HL-60 (cell line): ENCODE results near the gene LDB3.

Experiments used
- DNase-seq, 2 experiments: peaks; one replicate each; pipeline ENCODE4 v3.0.0-alpha.2; 2010 to 2020; ENCODE audit warnings: low read depth in 1 of 2, low spot score in 1 of 2
- H3K27ac ChIP-seq: fragments of 250-450 bp; sonication (Bioruptor Pico); replicated peaks from 2 replicates; pipeline ENCODE4 v1.5.1; 2020; ENCODE audit warnings: mild to moderate bottlenecking, moderate library complexity
- H3K27me3 ChIP-seq: fragments of 250-450 bp; sonication (Bioruptor Pico); 2 replicates; pipeline ENCODE4 v1.5.1; 2021; ENCODE audit warnings: mild to moderate bottlenecking, moderate library complexity; ENCODE audit not compliant: insufficient read depth, poor library complexity, severe bottlenecking
- H3K4me3 ChIP-seq: replicated peaks from 2 replicates; pipeline ENCODE4 v1.5.1; 2011; ENCODE audit warnings: mild to moderate bottlenecking, control low read depth, low read length; ENCODE audit not compliant: insufficient read depth
- GABPA ChIP-seq: IDR thresholded peaks from 2 replicates; pipeline ENCODE4 v1.6.1; 2012; ENCODE audit warnings: low read depth
- POLR2AphosphoS5 ChIP-seq: IDR thresholded peaks from 2 replicates; pipeline ENCODE4 v1.6.1; 2012; ENCODE audit warnings: low read depth
- SPI1 ChIP-seq: IDR thresholded peaks from 2 replicates; pipeline ENCODE4 v1.6.1; 2012; ENCODE audit warnings: low read depth, mild to moderate bottlenecking, borderline replicate concordance
- TF ChIP-seq, protein P1 (sequence below): IDR thresholded peaks from one replicate; pipeline ENCODE4 v1.5.1; 2011; ENCODE audit warnings: low read length, control low read depth, inconsistent platforms; ENCODE audit not compliant: insufficient read depth
- TF ChIP-seq, protein P2 (sequence below): IDR thresholded peaks from 2 replicates; pipeline ENCODE4 v1.6.1; 2012; ENCODE audit warnings: low read depth; ENCODE audit not compliant: insufficient replicate concordance

LDB3 gene

DNA sequence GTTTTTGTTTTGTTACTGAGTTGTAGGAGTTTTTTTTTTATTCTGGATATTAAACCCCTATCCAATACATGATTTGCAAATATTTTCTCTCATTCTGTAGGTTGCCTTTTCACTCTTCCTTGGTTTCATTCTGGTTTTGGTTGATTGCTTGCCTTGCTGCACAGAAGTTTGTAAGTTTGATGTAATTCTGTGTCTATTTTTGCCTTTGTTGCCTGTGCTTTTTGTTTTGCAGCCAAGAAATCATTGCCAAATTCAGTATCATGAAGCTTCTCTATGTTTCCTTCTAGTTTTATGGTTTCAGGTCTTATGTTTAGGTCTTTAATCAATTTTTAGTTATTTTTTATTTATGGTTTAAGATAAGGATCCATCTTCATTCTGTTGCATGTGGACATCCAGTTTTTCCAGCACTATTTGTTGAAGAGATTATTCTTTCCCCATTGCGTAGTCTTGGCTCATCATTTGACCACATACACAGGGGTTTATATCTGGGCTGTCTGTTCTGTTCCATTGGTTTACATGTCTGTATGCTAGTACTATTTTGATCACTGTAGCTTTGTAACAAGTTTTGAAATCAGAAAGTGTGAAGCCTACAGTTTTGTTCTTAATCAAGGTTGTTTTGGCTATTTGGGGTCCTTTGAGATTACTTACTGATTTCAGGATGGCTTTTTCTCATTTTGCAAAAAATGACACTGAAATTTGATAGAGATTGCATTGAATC lies 114.5 kb downstream of the LDB3 start:
- Histone ChIP-seq H3K27ac (no peak overlapping the region), H3K4me3 (no peak overlapping the region), H3K27me3 (peaks cover 2% of the 10 kb centered on the region)
- DNase-seq = no peak
- TF ChIP-seq GABPA = no peak
- TF ChIP-seq, protein P1, sequence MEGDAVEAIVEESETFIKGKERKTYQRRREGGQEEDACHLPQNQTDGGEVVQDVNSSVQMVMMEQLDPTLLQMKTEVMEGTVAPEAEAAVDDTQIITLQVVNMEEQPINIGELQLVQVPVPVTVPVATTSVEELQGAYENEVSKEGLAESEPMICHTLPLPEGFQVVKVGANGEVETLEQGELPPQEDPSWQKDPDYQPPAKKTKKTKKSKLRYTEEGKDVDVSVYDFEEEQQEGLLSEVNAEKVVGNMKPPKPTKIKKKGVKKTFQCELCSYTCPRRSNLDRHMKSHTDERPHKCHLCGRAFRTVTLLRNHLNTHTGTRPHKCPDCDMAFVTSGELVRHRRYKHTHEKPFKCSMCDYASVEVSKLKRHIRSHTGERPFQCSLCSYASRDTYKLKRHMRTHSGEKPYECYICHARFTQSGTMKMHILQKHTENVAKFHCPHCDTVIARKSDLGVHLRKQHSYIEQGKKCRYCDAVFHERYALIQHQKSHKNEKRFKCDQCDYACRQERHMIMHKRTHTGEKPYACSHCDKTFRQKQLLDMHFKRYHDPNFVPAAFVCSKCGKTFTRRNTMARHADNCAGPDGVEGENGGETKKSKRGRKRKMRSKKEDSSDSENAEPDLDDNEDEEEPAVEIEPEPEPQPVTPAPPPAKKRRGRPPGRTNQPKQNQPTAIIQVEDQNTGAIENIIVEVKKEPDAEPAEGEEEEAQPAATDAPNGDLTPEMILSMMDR = no peak
- no peak for TF ChIP-seq SPI1
- TF ChIP-seq, protein P2, sequence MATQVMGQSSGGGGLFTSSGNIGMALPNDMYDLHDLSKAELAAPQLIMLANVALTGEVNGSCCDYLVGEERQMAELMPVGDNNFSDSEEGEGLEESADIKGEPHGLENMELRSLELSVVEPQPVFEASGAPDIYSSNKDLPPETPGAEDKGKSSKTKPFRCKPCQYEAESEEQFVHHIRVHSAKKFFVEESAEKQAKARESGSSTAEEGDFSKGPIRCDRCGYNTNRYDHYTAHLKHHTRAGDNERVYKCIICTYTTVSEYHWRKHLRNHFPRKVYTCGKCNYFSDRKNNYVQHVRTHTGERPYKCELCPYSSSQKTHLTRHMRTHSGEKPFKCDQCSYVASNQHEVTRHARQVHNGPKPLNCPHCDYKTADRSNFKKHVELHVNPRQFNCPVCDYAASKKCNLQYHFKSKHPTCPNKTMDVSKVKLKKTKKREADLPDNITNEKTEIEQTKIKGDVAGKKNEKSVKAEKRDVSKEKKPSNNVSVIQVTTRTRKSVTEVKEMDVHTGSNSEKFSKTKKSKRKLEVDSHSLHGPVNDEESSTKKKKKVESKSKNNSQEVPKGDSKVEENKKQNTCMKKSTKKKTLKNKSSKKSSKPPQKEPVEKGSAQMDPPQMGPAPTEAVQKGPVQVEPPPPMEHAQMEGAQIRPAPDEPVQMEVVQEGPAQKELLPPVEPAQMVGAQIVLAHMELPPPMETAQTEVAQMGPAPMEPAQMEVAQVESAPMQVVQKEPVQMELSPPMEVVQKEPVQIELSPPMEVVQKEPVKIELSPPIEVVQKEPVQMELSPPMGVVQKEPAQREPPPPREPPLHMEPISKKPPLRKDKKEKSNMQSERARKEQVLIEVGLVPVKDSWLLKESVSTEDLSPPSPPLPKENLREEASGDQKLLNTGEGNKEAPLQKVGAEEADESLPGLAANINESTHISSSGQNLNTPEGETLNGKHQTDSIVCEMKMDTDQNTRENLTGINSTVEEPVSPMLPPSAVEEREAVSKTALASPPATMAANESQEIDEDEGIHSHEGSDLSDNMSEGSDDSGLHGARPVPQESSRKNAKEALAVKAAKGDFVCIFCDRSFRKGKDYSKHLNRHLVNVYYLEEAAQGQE = no peak
- TF ChIP-seq POLR2AphosphoS5 = no peak

DNA sequence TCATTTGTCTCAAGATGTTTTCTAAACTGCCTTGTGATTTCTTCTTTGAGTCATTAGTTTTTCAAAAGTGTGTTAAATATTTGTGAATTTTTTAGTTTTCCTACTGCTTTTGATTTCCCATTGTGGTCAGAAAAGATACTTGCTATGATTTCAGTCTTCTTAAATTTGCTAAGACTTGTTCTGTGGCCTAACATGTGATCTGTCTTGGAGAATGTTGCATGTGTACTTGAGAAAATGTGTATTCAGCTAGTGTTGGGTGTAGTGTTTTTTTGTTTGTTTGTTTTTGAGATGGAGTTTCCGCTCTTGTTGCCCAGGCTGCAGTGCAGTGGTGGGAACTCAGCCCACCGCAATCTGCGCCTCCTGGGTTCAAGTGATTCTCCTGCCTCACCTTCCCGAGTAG lies 116.7 kb downstream of the LDB3 start:
- Histone ChIP-seq H3K4me3 (no peak overlapping the region), H3K27ac (no peak overlapping the region), H3K27me3 (peaks cover 2% of the 10 kb centered on the region)
- TF ChIP-seq, protein P2 = no peak
- TF ChIP-seq POLR2AphosphoS5 (no peak), SPI1 (no peak), GABPA (no peak)
- TF ChIP-seq, protein P1 = no peak
- no peak for DNase-seq
